H1 (cell line): ENCODE data around the gene PLA2G4A. TPM values are rescaled to one million over a fixed set of nuclear protein-coding genes. Genes with fewer than 3 reads are reported as not detected.

ENCODE experiments used
- CTCF ChIA-PET: fragments of 300-600 bp; sonication (Branson Sonifier 250); formaldehyde crosslinking; loops from one replicate; lab custom pipeline; 2021; ENCODE audit not compliant: partially characterized antibody; lab: Charles Lee
- POLR2A ChIA-PET: fragments of 300-600 bp; sonication (Branson Sonifier 250); formaldehyde crosslinking; loops from one replicate; lab custom pipeline; 2021; ENCODE audit warnings: inconsistent platforms; ENCODE audit not compliant: partially characterized antibody; lab: Charles Lee
- DNase-seq, 2 experiments: peaks; one replicate each; pipeline versions ENCODE4 v3.0.0 to v3.0.0-alpha.2; 2010 to 2022; ENCODE audit warnings: low spot score in 2 of 2, low read depth in 1 of 2, mixed read lengths in 1 of 2
- FAIRE-seq: peaks from 2 replicates; lab custom pipeline; 2011; peaks lifted over from hg19 to GRCh38; lab: Jason Lieb, UNC
- H2AFZ ChIP-seq: 2 replicates; pipeline ENCODE4 v1.8.1; 2012; ENCODE audit warnings: low read length, inconsistent platforms
- H2AK5ac ChIP-seq: 2 replicates; pipeline ENCODE4 v1.6.1; 2013; ENCODE audit warnings: low read depth, low read length
- H2BK120ac ChIP-seq: replicated peaks from 2 replicates; pipeline ENCODE3; 2013; ENCODE audit warnings: low read depth, low read length, inconsistent platforms
- H2BK12ac ChIP-seq: 2 replicates; pipeline ENCODE4 v1.6.1; 2013; ENCODE audit warnings: low read depth, low read length
- H2BK15ac ChIP-seq: 2 replicates; pipeline ENCODE4 v1.6.1; 2013; ENCODE audit warnings: low read length
- H2BK20ac ChIP-seq: 2 replicates; pipeline ENCODE4 v1.6.1; 2013; ENCODE audit warnings: low read length
- H2BK5ac ChIP-seq: 2 replicates; pipeline ENCODE4 v1.6.1; 2013; ENCODE audit warnings: low read depth, low read length
- H3K14ac ChIP-seq: 2 replicates; pipeline ENCODE4 v1.6.1; 2013; ENCODE audit warnings: inconsistent platforms; ENCODE audit not compliant: insufficient read length
- H3K18ac ChIP-seq: 2 replicates; pipeline ENCODE4 v1.6.1; 2013; ENCODE audit warnings: low read length; ENCODE audit errors: extremely low read depth
- H3K23ac ChIP-seq: 2 replicates; pipeline ENCODE4 v1.6.1; 2013; ENCODE audit warnings: inconsistent platforms; ENCODE audit not compliant: insufficient read length
- H3K23me2 ChIP-seq: 2 replicates; pipeline ENCODE4 v1.6.1; 2013; ENCODE audit warnings: low read depth, low read length
- H3K27ac ChIP-seq: 2 replicates; pipeline ENCODE4 v1.6.1; 2011; ENCODE audit warnings: low read depth, low read length, inconsistent platforms
- H3K27me3 ChIP-seq, 4 experiments: replicated peaks in 1 of 4; 1 replicate in 1 of 4; 2 replicates in 3 of 4; pipeline versions ENCODE4 v1.6.1 to v1.8.1; 2011 to 2013; ENCODE audit warnings: low read length in 3 of 4, mild to moderate bottlenecking in 3 of 4, inconsistent platforms in 2 of 4, mixed read lengths in 2 of 4, moderate library complexity in 1 of 4; ENCODE audit not compliant: control insufficient read depth in 3 of 4, insufficient read depth in 3 of 4; ENCODE audit errors: extremely low read depth in 1 of 4
- H3K36me3 ChIP-seq, 4 experiments: 2 replicates each; pipeline versions ENCODE4 v1.6.1 to v1.8.1; 2011 to 2013; ENCODE audit warnings: mild to moderate bottlenecking in 4 of 4, low read length in 3 of 4, moderate library complexity in 2 of 4, control low read depth in 1 of 4, inconsistent platforms in 1 of 4; ENCODE audit not compliant: insufficient read depth in 4 of 4, control insufficient read depth in 2 of 4
- H3K4ac ChIP-seq: replicated peaks from 2 replicates; pipeline ENCODE3; 2013; ENCODE audit warnings: low read length, low read depth, mixed read lengths, inconsistent platforms; ENCODE audit not compliant: insufficient read length
- H3K4me1 ChIP-seq, 4 experiments: replicated peaks in 1 of 4; 1 replicate in 1 of 4; 2 replicates in 3 of 4; pipeline versions ENCODE4 v1.6.1 to v1.8.1; 2011 to 2013; ENCODE audit warnings: low read length in 3 of 4, inconsistent platforms in 2 of 4, mixed read lengths in 1 of 4; ENCODE audit not compliant: insufficient read depth in 4 of 4, control insufficient read depth in 3 of 4
- H3K4me2 ChIP-seq, 2 experiments: 2 replicates each; pipeline versions ENCODE4 v1.6.1 to v1.8.1; 2011 to 2013; ENCODE audit warnings: low read depth in 2 of 2, low read length in 2 of 2, control low read depth in 1 of 2, inconsistent platforms in 1 of 2, mild to moderate bottlenecking in 1 of 2; ENCODE audit not compliant: insufficient read depth in 1 of 2
- H3K4me3 ChIP-seq, 4 experiments: fragments of 200-600, 300-600 bp in 1 of 4; sonication (generic), shearing (Covaris generic), sonication (Bioruptor Twin) in 1 of 4; 2 replicates each; pipeline versions ENCODE4 v1.5.1 to v1.8.1; 2011 to 2016; ENCODE audit warnings: low read length in 4 of 4, low read depth in 3 of 4, control low read depth in 2 of 4, inconsistent platforms in 2 of 4, mild to moderate bottlenecking in 2 of 4, mixed read lengths in 1 of 4, moderate library complexity in 1 of 4; ENCODE audit not compliant: insufficient read depth in 2 of 4; ENCODE audit errors: extremely low read depth in 1 of 4
- H3K56ac ChIP-seq: replicated peaks from 2 replicates; pipeline ENCODE3; 2013; ENCODE audit warnings: low read depth, mild to moderate bottlenecking, mixed read lengths, low read length, inconsistent platforms; ENCODE audit not compliant: insufficient read length
- H3K79me1 ChIP-seq: 2 replicates; pipeline ENCODE4 v1.6.1; 2013; ENCODE audit warnings: low read depth, low read length, control low read depth
- H3K79me2 ChIP-seq, 2 experiments: 2 replicates each; pipeline versions ENCODE4 v1.6.1 to v1.8.1; 2012 to 2013; ENCODE audit warnings: low read length in 2 of 2, mild to moderate bottlenecking in 2 of 2, inconsistent platforms in 1 of 2; ENCODE audit not compliant: insufficient read depth in 2 of 2, control insufficient read depth in 1 of 2
- H3K9ac ChIP-seq, 4 experiments: replicated peaks in 1 of 4; 1 replicate in 1 of 4; 2 replicates in 3 of 4; pipeline versions ENCODE4 v1.6.1 to v1.8.1; 2011 to 2013; ENCODE audit warnings: low read depth in 3 of 4, low read length in 3 of 4, control low read depth in 2 of 4, mild to moderate bottlenecking in 2 of 4, moderate library complexity in 2 of 4, inconsistent platforms in 1 of 4; ENCODE audit errors: extremely low read depth in 1 of 4
- H3K9me3 ChIP-seq, 2 experiments: 2 replicates each; pipeline versions ENCODE4 v1.6.1 to v1.8.1; 2012 to 2013; ENCODE audit warnings: mild to moderate bottlenecking in 2 of 2, moderate library complexity in 2 of 2, control low read depth in 1 of 2, inconsistent platforms in 1 of 2, low read depth in 1 of 2, low read length in 1 of 2, mixed read lengths in 1 of 2; ENCODE audit not compliant: insufficient read depth in 2 of 2
- H4K20me1 ChIP-seq, 2 experiments: replicated peaks in 1 of 2; 2 replicates each; pipeline versions ENCODE3 to v1.8.1; 2011 to 2013; ENCODE audit warnings: inconsistent platforms in 2 of 2, low read length in 2 of 2, mild to moderate bottlenecking in 1 of 2; ENCODE audit not compliant: insufficient read depth in 2 of 2, control insufficient read depth in 1 of 2
- H4K5ac ChIP-seq: 2 replicates; pipeline ENCODE4 v1.6.1; 2013; ENCODE audit warnings: low read length, low read depth, mixed read lengths, inconsistent platforms; ENCODE audit not compliant: insufficient read length
- H4K8ac ChIP-seq: 2 replicates; pipeline ENCODE4 v1.8.0; 2013; ENCODE audit warnings: mild to moderate bottlenecking, moderate library complexity, low read length, inconsistent platforms; ENCODE audit not compliant: insufficient read depth; ENCODE audit errors: extremely low read depth
- H4K91ac ChIP-seq: replicated peaks from 2 replicates; pipeline ENCODE3; 2013; ENCODE audit warnings: low read length, mixed read lengths, inconsistent platforms; ENCODE audit not compliant: insufficient read length
- CTCF ChIP-seq, 3 experiments: IDR thresholded peaks; 1 replicate in 2 of 3; 2 replicates in 1 of 3; pipeline versions ENCODE4 v1.5.1 to v1.6.1; 2011; ENCODE audit warnings: low read length in 3 of 3, mild to moderate bottlenecking in 3 of 3, inconsistent platforms in 2 of 3, low read depth in 1 of 3, moderate library complexity in 1 of 3; ENCODE audit not compliant: insufficient read depth in 1 of 3; ENCODE audit errors: control extremely low read depth in 1 of 3
- KDM1A ChIP-seq: fragments of 200-600, 300-600 bp; sonication (generic); IDR thresholded peaks from 2 replicates; pipeline ENCODE4 v1.7.1; 2016; ENCODE audit warnings: mild to moderate bottlenecking, low read length, borderline replicate concordance
- RAD21 ChIP-seq, 2 experiments: IDR thresholded peaks in 1 of 2; conservative IDR thresholded peaks in 1 of 2; 2 replicates each; pipeline ENCODE4 v1.6.1; 2011; ENCODE audit warnings: low read depth in 2 of 2, low read length in 2 of 2, improper control_type of control experiment in 1 of 2, inconsistent platforms in 1 of 2, mild to moderate bottlenecking in 1 of 2, moderate library complexity in 1 of 2
- WGBS, 2 experiments: shearing (Covaris generic) in 1 of 2; methylation state at CpG; one replicate each; pipeline versions ENCODE4 v1.1.6 to v1.1.7; 2013 to 2015; ENCODE audit warnings: low lambda C conversion rate in 2 of 2, mixed read lengths in 2 of 2, inconsistent platforms in 1 of 2, low coverage in 1 of 2, missing lambda C conversion rate in 1 of 2; ENCODE audit not compliant: insufficient replicate concordance in 2 of 2, insufficient coverage in 1 of 2, insufficient read length in 1 of 2; ENCODE audit errors: extremely low coverage in 1 of 2, missing lambda C conversion rate in 1 of 2; 5-methylcytosine and 5-hydroxymethylcytosine counted together
- polyA plus RNA-seq, 7 experiments: library from polyadenylated mRNA; depleted of rRNA in 3 of 7; stranded (reverse) in 5 of 7; unstranded in 2 of 7; fragments of >200 nt in 5 of 7; fragments of 200-250 nt in 2 of 7; gene quantifications; 1 replicate in 5 of 7; 2 replicates in 1 of 7; 4 replicates in 1 of 7; pipeline versions ENCODE4 v1.2.1 to v1.2.3, GENCODE V29; 2011 to 2013; ENCODE audit warnings: missing spikeins in 2 of 7, mixed read lengths in 2 of 7
- total RNA-seq: library from RNA; stranded (reverse); fragmentation: NEBNext Ultra II Directional; extraction: Animal tissue kit (Norgen Biotek cat#: 25700); gene quantifications from 2 replicates; pipeline ENCODE4 v1.2.1, GENCODE V29; 2021

The PLA2G4A gene
- total and polyA plus RNA-seq, 2 of the 8 experiments (the other 6 are each of a cell fraction or from before 2014, with no cell fraction given): 0.63 to 1.4 TPM

- peak; percentile 72 for FAIRE-seq
Measured at GRCh38 chr1:186985889-186986491, 157.2 kb downstream of the PLA2G4A start.

More at GRCh38 chr1:186985889-186986491, 157.2 kb downstream of the PLA2G4A start:
- no peak overlapping the region for H3K4me2 ChIP-seq
- no peak overlapping the region for H2AK5ac ChIP-seq
- 0 out of 7 replicates have a peak, but pooled peaks cover 0 to 2% (median 0%) of the 10 kb centered on the region in 4 experiments for H3K4me1 ChIP-seq
- H2BK12ac ChIP-seq: no peak overlapping the region
- no peaks in the 10 kb centered on the region for H4K20me1 ChIP-seq
- H3K27me3 ChIP-seq: no peaks in the 10 kb centered on the region
- H2BK5ac ChIP-seq: no peak overlapping the region
- H3K9me3 ChIP-seq: no peaks in the 10 kb centered on the region; a peak in 1 of 4 replicates
- no peak overlapping the region for H2BK15ac ChIP-seq
- CTCF ChIA-PET: interaction anchor here (0.7 to 3.7 kb wide), 27 partner anchors 9 to 506 kb away, joined by 3 to 31 read pairs (median 5); no protein-coding TSS in a partner anchor
- no peaks in the 10 kb centered on the region for H3K36me3 ChIP-seq
- H3K14ac ChIP-seq: no peak overlapping the region
- H3K23ac ChIP-seq: no peak overlapping the region
- H2BK120ac ChIP-seq: no peak overlapping the region
- no peak overlapping the region for H3K27ac ChIP-seq
- no peak overlapping the region for H3K4ac ChIP-seq
- H3K18ac ChIP-seq: no peak overlapping the region
- H4K5ac ChIP-seq: no peak overlapping the region
- TF ChIP-seq CTCF (IDR thresholded peaks at IDR 0.05; ENCODE audit: control extremely low read depth in 1 of 3, insufficient read depth in 1 of 3, low read depth in 1 of 3, low read length in 3 of 3): peak in 2 of 3 experiments; percentile 69 to 70; a peak in 3 of 4 replicates
- no peak for TF ChIP-seq KDM1A
- TF ChIP-seq RAD21 (IDR thresholded peaks at IDR 0.05 in 1 of 2, conservative IDR thresholded peaks at IDR 0.05 in 1 of 2; ENCODE audit: low read depth in 2 of 2, low read length in 2 of 2): peak; percentile 95 to 96
- TF ChIP-seq, all 59 proteins: peak for 2
- Histone ChIP-seq H3K79me1 (no peaks in the 10 kb centered on the region), H4K91ac (no peak overlapping the region), H3K9ac (no peak overlapping the region), H3K4me3 (no peak overlapping the region), H3K79me2 (no peaks in the 10 kb centered on the region), H4K8ac (no peak overlapping the region), H2AFZ (no peak overlapping the region), H3K23me2 (no peaks in the 10 kb centered on the region), H3K56ac (no peak overlapping the region), H2BK20ac (no peak overlapping the region)
- POLR2A ChIA-PET: no interaction called here
- no peak for DNase-seq
- 37% methylated on average over 2 of the region's 2 CpGs; no CpG with 5 or more reads in 1 of the 2 experiments for WGBS, 2 experiments
